HG03103 (cell line): Measurements from ENCODE around the gene CLEC16A.
"Not testable (repeated sequence)": the region's sequence is repeated elsewhere in the genome, so short reads cannot be mapped to it uniquely, and the experiment has no call there.

Experiments
- ATAC-seq: cut with Tn5 transposase; IDR thresholded peaks from one replicate; pipeline ENCODE4 v1.9.1; 2021; ENCODE audit warnings: low read depth; ENCODE audit not compliant: unreplicated experiment

CLEC16A gene

GRCh38 chr16:11092788-11093571 is 148.6 kb downstream of the CLEC16A start:
- ATAC-seq, result no peak

DNA sequence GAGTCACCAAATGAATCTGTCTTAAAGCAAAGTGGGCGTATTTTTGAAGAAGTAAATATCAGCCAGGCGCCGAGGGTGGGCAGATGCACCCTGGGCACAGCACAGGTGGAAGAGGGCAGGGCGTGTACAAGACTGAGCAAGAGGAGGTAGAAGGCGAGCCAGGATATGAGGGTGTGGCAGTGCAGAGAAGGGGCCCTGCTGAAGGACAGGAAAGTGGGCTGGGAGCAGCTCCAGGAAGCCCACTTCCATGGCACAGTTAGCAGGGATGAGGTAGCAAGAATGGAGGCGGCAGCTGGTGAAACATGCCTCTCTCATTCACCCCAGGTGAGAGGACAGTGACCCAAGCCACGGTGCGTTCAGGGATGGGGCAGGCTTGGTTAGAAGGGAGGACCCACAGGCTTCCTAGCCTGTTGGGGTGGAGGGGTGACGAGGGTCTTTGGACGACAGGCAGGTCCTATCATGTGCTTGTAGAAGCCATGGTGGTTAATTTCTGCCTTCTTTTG is 149.3 kb downstream of the CLEC16A start:
- no peak for ATAC-seq

DNA sequence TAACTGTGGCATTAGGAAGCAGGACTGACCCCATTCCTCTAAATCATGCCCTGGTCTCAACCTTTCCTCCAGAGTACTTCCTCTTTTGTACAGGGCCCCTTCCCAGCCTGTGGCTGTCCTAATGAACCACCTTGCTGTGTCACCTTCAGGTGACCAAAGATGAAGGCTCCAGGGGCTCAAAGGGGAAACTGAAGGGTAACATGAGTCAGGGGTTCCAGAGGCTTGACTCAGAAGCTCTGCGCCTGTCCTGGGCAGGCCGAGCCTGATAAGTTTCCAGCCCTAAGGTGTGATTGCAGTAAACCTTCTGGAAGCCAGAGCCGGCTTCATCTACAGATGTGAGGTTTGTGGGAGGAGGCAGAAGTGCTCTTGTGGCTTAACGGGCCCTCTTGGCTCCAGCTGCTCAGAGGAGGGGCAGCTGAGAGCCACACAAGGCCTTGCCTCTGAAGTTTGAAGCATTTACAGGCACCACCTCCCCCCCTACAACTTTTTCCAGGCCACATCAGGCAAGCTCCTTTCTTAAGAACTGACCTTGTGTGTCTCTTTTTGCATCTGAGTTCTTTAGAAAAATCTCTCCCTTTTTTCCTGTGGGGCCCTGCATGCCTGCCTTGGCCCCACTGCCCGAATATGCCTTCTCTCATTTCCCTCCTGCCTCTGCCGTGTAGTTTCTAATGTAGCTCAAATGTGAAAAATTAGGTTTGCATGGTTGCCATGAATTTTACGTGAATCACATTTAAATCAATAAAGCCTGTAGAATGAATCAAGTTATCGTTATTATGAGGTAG is 149.9 kb downstream of the CLEC16A start:
- ATAC-seq, result no peak

GRCh38 chr16:11094857-11095565 is 150.6 kb downstream of the CLEC16A start:
- no peak for ATAC-seq

DNA sequence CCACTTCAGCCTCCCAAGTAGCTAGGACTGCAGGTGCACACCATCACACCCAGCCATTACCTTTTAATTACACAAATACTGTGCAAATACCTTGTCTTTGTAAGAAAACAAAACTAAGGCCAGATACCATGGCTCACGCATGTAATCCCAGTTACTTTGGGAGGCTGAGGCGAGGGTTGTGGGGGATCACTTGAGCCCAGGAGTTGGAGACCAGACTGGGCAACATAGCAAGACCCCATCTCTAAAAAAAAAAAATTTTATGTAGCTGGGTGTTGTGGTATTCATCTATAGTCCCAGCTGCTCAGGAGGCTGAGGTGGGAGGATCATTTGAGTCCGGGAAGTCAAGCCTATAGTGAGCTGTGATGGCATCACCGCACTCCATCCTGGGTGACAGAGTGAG is 151.6 kb downstream of the CLEC16A start:
- ATAC-seq, result no peak

GRCh38 chr16:11097094-11097786 is 152.9 kb downstream of the CLEC16A start:
- ATAC-seq, result no peak

DNA sequence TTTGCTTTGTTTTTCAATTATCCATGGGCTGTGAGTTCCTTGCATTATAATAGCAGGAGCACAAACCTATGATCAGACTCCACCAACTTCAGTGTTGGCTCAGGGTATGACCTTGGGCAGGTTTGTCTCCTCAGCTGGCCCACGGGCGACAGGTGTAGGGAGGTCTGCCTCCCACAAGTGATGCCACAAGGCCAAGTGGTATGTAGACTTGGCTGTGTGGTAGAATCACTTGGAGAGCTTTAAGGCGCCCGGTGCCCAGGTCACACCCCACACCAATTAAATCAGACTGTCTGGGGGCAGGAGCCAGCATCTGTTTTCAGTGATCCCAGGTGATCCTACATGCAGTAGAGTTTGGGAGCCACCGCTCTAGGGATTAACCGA is 153.4 kb downstream of the CLEC16A start:
- no peak for ATAC-seq

- ATAC-seq, result no peak
These were observed 154.4 kb downstream of the CLEC16A start for GRCh38 chr16:11098601-11099390.

GRCh38 chr16:11099672-11100205 is 155.4 kb downstream of the CLEC16A start:
- ATAC-seq, result no peak

DNA sequence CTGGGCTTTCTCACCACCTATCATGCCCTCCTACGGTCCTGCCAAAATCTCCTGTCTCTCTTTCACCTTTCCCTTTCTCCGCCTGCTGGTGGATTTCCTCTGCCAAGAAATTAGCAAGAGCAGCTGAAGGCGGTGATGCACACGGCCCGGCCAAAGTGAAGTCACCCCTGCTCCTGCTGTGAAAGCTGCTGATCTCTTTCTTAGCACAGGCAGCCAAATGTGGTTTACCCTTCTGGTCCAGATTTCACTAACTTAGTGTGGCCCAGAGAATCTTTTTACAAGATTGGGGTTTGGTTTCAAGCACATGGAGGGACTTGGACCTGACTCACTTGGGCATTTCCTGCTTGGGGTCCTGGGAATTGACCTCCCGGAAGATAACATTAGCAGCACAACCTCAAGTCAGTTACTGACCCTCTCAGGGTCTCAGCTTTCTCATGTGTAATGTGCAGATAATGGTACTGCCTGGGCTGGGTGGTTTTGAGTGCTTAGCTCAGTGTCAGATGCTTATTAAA is 155.9 kb downstream of the CLEC16A start:
- no peak for ATAC-seq

DNA sequence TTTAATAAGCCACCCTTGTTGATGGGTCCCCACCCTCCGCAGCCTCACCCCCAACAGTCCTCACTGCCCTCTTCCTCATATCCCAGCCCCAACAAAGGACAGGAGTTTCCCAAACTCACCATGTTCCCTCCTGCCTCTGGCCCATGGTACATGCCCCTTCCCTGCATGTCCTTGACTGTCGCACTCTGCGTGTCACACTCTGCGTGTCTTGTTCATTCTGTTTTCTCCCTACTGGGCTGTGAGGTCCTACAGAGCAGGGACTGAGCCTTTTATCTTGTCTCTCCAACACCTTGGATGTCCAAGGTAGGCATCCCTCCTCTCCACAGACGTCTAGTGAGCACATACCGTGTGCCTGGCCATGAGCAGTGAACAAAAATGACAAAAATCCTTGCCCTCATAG is 156.9 kb downstream of the CLEC16A start:
- ATAC-seq, result no peak

DNA sequence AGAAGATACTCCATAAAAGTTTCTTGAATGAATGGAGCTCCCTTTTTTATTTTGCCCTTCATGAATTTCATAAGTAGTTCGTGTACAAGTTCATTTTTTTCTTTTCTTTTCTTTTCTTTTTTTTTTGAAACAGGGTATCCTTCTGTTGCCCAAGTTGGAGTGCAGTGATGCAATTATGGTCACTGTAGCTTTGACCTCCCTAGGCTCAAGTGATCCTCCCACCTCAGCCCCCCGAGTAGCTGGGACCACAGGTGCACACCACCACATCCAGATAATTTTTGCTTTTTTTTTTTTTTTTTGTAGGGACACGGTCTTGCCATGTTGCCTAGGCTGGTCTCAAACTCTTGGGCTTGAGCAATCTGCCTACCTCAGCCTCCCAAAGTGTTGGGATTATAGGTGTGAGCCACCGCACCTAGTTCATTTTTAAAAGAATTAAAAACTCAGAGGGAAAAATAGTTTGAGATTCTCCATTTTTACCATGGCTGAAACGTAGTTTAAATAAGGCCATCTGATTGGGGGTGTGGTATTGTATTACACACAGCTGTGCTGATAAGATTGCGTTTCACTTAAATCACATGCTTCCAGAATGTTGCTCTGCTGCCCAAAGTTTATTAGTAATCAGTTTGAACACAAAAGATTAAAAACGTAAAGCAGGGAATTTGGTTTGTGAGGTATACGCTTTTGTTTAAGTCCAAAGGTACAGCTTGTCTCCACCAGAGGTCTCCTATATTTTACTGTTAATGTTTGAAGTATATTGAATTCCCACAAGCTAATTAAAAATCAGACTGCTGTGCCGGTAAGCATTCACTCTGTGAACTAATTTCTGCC is 157.5 kb downstream of the CLEC16A start:
- no peak for ATAC-seq

DNA sequence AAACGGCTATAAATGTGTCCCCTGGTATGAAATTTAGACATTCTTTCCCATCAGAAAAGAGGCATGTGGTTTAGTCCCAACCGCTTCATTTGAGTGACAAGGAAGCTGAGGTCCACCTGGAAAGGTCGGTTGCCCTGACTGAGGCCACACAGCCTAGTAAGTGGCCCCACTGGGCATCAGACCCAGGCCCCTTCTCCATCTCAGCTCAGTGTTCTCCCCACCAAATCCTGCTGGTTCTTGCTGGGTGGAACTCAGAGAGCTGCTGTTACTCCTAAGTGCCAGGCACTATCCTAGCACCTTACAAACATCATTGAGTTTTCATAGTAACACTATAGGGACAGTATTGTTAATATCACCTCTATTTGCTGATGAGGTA is 158.1 kb downstream of the CLEC16A start:
- no peak for ATAC-seq

DNA sequence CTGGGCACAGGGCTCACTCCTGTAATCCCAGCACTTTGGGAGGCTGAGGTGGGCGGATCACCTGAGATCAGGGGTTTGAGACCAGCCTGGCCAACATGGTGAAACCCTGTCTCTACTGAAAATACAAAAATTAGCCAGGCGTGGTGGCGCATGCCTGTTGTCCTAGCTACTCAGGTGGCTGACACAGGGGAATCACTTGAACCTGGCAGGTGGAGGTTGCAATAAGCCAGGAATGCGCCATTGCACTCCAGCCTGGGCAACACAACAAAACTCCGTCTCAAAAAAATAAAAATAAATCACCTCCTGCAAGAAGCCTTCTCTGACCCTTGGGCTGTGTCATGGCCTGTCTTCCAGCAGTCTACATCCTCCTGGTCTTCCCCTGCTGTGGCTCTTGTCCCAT is 158.9 kb downstream of the CLEC16A start:
- not testable (repeated sequence) for ATAC-seq

DNA sequence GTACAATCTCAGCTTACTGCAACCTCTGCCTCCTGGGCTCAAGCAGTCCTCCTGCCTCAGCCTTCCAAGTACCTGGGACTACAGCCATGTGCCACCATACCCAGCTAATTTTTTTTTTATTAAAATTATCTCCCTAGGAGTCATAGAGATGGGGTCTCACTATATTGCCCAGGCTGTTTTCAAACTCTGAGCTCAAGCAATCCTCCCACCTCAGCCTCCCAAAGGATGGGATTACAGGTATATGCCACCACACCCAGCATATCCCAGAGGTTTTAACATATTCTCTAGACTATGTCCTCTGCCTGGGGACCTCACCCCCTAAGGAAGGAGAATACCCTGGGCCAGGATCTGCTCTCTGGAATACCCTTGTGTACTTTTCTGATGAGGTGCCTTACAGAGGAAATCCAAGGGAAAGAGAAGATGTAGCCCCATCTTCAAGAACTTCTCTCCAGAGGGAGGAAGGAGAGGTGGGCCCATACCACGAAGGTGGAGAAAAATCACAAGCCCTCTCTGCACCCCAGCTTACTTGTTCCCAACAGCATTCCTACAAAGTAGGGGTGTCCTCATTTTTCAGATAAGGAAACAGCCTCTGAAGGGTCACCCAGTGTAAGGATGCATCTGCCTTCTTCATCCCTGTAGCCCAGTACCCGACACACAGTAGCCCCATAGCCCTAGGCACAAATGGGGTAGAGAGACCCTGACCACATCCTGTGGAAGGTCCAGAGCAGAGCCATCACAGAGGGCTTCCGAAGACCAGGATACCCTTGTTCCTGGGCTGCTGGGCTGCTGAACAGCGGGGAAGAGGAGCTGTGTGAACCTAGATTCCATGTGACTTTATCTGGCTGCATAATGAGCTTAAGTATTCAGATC is 160.0 kb downstream of the CLEC16A start:
- ATAC-seq, result peak; percentile 24

DNA sequence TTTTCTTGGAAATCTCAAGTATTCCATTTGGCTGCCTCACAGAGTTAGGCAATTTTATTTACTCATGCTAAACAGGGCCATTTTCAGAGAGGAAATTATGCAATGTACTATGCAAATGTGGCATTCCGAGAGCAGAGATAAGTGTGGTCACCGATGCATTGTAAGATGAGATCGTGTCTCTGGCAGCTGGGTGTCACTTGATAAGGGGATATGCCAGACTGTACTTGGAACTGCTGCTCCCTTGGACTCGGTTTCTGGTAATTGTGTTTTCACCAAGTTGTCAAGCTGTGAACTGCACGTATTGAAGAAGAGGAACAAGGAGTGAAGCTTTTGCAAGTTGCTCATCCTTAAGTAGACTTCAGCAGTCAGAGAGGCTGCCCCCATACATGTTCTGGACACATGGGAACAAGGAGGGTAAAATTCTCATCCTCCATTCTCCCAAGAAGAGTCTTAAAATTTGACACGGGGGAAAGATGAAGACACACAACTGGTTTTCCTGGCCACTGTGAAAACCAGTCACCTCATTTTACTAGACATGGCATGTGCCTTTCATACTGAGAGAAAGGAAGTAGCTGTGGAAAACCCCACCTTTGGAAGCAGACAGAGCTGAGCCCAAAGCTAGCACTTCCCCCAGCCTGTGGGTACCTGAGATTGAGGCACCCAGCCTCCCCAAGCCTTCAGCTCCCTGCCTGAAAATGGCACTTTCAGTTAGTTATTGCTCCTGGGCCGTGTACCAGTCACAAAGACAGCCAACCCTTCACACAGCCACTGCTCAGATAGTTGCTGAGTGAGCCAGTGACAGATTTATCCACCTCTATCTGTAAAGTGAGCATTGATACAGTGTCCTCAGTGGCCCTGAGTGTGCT is 160.9 kb downstream of the CLEC16A start:
- peak; percentile 62 for ATAC-seq

DNA sequence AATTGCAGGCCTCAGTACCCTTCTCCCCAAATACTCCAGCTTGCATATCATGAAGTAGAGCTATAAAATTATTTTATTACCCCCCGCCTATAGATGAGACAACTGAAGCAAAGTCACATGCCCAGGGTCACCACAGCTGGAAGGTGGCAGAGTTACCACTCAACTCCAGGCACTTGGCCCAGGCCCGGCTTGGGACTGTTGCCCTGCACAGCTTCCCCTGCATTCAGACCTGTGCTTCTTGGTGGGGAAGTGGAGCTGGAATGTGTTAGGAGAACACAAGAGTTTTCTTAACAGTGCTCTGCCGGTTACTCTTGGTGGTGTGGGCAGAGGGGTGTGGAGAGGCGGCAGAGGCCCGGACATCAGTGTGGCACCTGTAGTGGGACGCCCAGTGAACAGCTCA is 162.4 kb downstream of the CLEC16A start:
- no peak for ATAC-seq
